HG02798 (cell line): ENCODE results near the gene GFRA3.
"Not testable (repeated sequence)": the region's sequence is repeated elsewhere in the genome, so short reads cannot be mapped to it uniquely, and the experiment has no call there.

Experiments used
- ATAC-seq: cut with Tn5 transposase; IDR thresholded peaks from one replicate; pipeline ENCODE4 v1.9.1; 2021; ENCODE audit warnings: mild to moderate bottlenecking; ENCODE audit not compliant: unreplicated experiment, poor library complexity

The GFRA3 gene

DNA sequence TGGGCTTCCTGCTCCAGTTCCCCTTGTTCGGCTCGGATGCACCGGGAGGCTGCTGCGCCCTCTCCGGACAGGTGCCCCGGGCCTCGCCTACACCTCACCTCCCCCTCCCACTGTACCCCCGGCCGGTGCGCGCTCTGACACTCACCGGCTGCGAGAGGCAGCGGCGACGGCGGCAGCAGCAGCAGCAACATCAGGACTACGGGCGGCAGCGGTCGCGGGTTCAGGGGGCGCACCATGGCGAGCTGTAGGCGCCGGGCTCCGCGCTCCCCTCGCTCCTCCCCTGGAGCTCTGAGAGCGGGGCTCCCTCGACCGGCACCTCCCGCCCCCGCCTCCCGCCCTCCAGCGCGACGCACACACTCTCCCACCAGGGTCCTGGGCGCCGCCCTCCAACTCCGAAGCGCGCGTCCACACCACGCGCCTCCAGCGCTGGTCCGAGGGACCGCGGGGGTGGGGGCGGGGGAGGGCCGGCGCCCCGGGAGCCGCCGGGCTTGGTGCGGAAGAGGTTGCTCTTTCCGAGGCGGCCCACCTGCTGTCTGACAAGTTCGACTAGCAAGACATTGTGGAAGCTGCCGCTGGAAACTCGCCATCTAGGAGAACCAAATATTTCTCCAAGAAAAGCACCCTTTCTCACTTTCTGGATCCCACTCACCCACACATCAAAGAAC, at the start of gene GFRA3:
TSS of gene GFRA3 (minus strand) at position 433 of the 665 bp plus-strand sequence. CDS start at position 236, 197 bp downstream.
- no peak for ATAC-seq

DNA sequence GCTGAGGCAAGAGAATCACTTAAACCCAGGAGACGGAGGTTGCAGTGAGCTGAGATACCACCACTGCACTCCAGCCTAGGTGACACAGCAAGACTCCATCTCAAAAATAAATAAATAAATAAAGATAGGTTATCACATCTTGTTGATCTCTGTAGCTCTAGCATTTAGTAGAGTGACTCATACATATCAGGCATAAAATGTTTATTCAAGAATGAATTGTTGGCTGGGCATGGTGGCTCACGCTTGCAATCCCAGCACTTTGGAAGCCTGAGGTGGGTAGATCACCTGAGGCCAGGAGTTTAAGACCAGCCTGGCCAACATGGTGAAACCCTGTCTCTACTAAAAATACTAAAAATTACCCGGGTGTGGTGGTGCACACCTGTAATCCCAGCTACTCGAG, 43.8 kb upstream of the GFRA3 start:
- ATAC-seq = not testable (repeated sequence)

- no peak for ATAC-seq
Measured at GRCh38 chr5:138316355-138316754, 41.9 kb upstream of the GFRA3 start.

DNA sequence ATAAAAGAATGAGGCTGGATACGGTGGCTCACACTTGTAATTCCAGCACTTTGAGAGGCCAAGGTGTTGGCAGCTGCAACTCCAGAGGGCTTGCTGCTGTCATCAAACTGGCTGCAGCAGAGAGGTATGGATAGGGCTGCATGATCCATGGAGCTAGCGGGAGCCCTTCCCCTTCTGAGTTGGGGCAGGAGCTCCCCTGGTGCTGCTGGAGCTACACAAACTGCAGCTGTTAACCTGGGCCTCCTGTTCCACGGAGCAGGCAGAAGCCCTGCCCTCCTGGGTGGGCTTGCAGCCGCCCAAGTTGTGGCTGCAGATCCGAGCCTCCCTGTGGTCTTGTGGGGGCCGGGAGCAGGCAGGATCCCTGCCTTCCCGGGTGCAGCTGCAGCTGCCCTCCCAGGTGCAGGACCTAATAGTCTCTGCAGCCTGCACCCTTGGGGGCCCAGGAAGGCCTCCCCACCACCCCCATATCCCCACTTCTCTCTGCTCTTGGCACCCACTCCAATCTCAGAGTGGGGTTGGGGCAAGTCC, 41.4 kb upstream of the GFRA3 start:
- no peak for ATAC-seq

DNA sequence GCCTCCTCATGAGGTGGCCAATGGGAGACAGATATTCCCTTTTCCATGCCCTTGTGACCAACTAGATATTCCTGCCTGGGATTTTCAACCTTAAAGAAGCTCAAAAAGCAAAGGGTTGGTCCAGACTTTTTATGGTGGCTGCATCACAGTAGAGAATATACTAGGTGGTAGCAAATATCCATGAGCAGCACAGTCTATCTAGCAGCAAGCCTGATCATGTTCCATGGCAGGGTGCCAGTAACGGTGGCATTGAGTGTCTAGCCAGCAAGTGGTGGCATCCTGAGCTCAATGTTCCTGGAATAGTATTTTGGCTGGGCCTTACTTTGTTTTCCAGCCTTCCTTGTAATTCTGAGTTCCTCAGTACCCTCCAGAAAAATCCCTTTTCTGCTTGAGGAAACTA, 31.4 kb upstream of the GFRA3 start:
- no peak for ATAC-seq

DNA sequence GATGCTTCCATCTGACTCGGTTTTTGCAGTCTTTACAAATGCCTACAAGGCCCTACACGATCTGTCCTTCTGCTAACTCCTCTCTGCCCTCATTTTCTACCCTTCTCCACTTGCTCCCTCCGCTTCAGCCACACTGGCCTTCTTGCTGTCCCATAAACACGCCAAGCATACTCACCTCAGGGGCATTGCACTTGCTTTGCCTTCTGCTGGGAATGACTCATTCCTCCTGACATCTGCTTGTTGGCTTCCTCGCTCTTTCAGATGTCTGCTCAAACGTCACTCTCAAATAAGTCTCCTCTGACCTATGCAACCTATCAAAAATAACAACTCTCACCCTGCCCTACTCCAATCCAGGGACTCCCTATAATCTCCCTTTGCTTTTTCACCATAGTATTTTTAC, 29.0 kb upstream of the GFRA3 start:
- ATAC-seq = no peak

- ATAC-seq = no peak
Measured at GRCh38 chr5:138289296-138289695, 14.9 kb upstream of the GFRA3 start.

DNA sequence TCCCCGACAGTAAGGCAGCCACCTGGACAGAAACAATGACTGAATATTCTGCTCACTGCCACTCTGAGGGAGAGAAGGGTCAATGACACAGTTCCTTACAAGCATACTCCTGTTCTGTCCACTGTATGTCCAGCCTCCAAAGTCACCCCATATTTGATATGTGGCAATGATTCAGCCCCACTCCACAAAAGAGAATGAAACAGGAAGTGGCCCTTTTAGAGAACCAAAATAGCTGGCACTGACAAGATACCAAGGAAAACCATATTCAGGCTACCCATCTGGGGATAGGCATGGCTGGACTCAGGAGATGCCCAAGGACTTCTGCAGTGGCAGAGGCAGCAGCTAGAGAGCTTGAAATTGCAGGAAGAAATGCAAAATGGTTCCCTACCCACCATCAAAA, 12.8 kb upstream of the GFRA3 start:
- ATAC-seq = no peak

- ATAC-seq = no peak
Measured at GRCh38 chr5:138282920-138283742, 8.7 kb upstream of the GFRA3 start.

GRCh38 chr5:138280915-138281314, 6.5 kb upstream of the GFRA3 start:
- ATAC-seq = no peak

DNA sequence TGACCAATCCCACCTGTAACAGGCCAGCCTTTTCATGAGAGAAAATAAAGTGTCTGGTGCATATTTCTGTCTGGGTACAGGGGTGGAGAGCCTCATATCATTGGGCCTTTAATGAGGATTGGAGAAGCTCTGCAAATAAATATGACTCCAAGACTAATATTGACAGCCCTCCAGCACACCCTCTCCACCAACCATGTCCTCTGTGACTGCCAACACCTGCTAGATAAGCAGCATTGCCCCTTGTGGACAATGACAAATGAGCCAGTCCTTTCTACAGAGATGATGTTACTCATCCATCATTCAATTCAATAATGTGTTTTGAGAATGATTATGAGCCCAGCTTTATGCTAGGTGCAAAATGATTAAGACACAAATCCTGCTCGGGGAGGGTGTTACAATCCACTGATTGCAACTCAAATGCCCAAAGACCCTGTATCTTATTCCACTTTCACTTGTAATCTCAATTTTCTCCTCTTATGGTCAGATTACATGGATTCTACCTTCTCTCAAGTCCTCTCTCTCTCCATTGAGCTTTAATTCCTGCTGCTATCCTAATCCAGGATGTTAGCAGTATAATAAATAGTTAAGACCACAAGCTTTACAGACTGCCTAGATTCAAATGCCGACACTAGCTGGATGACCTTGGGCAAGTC, 2.1 kb upstream of the GFRA3 start:
- no peak for ATAC-seq

GRCh38 chr5:138275895-138276294, 1.5 kb upstream of the GFRA3 start:
- ATAC-seq = no peak

DNA sequence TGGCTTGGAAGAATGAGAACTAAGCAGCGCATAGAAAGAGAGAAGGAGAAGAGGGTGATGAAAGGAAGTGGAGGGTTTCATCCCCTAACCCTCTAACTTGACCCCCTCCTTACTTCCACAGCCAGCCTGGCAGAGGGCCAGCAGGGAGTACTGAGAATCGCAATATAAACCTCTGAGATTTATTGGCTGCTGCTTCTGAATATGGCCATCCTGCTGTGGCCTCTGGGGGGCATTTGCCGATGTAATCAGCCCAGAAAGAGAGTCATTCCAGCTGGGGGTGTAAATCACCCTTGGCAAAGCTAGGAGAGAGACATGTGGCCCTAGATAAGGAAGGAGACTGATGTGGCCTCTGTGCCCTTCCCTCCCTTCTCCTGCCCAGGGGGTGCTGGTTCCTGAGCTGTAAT, 960 bp upstream of the GFRA3 start:
- ATAC-seq = no peak

DNA sequence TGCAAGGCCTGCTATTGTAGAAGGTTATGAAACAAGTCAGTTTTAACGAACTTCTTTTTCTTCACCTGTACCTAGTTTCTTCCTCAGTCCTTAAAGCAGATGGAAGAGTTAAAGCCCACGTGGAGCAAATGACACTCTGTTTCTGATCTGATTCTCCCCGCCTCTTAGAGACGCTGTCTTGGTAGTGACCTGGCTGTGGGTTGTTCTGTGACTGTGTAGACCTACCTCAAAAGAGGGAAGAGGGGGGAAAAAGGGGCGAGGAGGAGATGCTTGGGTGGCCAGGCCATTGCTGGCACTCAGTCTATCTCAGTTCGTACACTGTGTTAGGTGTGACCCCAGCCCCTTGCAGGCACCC, 610 bp downstream of the GFRA3 start:
- no peak for ATAC-seq

DNA sequence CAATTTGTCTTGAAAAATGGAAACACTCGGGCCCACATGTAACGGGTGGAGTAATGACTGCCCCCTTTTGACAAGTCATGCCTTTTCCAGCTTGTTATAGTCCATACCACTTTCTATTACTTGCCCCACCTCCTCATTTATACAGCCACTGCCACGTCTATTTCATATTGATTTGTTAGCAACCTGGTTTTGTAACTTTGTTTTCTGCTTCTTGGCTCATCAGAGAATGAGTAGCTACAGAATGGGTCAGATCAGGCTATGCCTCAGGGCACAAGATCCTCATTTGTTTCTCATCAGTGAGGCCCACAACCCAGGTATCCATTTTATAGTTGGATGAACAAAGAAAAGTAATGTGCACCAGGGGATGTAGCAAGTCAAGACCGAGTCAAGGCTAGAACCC, 1.7 kb downstream of the GFRA3 start:
- no peak for ATAC-seq

DNA sequence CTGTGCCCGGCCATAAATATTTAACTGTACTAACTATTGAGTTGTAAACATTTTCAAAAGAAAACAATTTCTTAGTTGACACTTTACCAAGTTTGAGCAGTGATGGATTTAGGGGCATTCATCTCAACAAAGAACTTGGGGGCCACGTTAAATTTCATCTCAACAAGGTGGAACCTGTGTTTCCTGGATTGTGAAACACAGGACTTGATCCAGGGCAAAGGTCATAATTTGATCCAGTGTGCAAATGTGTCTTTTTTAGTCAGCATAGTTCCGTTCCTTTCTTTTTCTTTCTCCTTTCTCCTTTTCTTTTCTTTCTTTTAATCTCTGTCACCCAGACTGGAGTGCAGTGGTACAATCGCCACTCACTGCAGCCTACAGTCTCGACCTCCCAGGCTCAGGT, 3.1 kb downstream of the GFRA3 start:
- no peak for ATAC-seq

DNA sequence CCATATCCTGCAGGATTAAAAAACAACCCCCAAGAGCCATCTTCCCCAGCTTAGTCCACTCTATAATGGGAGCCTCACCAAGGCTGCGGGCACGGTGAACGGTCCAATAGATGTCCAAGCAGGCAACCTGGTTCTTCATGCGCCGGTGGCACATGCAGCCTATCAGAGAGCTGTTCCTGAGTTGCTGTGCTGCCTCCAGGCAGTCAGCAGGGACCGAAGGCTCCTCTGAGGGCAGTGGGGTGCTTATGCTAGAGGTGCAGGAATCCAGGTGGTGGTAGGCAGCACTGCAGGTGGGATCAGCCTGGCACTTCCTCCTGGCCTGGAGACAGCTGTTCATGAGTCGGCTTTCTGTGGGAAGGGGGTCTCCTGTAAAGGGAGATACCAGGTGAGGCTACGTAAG, 10.2 kb downstream of the GFRA3 start:
- ATAC-seq = no peak

DNA sequence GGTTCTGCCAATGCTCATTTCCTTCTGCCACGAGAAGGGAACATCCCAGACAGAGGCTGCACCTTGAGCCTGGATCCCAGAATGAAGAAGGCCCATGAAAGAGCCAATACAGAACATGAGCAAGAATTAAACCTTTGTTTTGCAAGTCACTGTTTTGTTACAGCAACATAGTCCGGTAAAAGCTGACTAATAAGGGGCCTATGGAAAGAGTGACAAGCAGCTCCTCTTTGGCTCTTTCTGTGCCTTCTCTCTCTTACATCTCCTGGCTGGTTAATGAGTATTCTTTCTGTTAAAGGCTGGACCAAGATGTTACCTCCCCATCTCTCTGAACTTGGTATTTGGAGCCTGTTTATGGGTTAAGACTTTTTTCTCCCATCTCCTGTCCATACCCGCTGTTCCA, 10.8 kb downstream of the GFRA3 start:
- ATAC-seq = no peak

DNA sequence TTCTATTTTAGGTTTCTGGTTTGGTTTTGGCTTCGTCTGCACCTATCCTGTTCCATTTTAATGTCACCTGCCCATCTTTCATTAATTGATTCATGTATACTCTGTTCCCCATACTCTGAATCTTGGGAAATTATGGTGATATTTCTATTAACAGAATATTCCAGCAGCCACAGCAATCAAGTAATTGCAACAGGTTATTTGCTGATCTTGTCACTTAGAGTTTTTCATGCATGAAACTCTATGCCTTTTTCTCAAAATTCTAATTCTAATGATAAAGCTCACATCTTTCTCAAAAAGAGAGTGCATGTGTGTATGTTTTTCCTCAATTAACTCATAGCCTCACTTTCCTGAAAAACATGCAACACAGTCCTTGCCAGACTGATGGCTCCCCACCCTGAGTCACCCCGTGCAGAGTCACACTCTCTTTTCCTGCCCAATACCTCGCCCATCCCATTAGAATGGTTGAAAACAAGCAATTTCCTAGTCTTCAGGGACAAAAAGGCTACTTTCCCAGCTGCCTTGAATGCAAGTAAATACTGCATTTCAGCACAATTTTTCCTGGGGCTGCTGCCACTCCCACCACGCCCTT, 15.6 kb downstream of the GFRA3 start:
- ATAC-seq = no peak

GRCh38 chr5:138257583-138257982, 16.8 kb downstream of the GFRA3 start:
- no peak for ATAC-seq

DNA sequence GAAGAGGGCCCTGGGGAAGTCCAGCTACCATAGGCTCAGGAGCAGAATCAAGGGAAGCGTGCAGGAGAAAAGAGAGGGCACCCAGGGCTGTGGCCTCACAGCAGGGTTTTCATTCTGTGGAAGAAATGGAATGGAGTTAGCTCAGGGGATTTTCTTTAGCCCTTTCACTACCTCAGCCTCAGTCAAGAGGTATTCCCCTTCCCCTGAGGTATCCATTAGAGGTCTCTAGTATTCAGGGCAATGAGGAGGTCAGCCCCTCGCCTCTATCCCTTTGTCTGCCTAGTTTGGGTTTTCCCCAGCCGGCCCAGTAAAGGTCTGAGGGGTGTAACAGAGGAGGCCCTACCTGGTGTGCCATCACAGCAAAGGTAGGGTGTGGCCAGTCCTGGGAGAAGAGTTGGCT, 21.5 kb downstream of the GFRA3 start:
- no peak for ATAC-seq
